Activated gamma-delta T cell treated with anti-CD3 and anti-CD28 coated beads, Interleukin-2, amount 50 U/mL, for 16 hours (primary cell): ENCODE results near the gene FIZ1.
"Not testable (repeated sequence)": the region's sequence is repeated elsewhere in the genome, so short reads cannot be mapped to it uniquely, and the experiment has no call there.

Experiments used
- DNase-seq: peaks from one replicate; pipeline ENCODE4 v3.0.0-alpha.2; 2020; ENCODE audit warnings: low read depth

Gene FIZ1

DNA sequence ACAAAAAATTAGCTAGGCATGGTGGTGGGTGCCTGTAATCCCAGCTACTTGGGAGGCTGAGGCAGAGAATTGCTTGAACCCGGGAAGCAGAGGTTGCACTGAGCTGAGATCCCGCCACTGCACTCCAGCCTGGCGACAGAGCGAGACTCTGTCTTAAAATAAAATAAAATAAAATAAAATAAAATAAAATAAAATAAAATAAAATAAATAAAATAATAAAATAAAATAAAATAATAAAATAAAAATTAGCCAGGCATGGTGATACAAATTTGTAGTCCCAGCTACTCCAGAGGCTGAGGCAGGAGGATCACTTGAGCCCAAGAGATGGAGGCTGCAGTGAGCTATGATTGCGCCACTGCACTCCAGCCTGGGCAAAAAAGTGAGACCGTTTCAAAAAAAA is 25.4 kb downstream of the FIZ1 start:
- not testable (repeated sequence) for DNase-seq

DNA sequence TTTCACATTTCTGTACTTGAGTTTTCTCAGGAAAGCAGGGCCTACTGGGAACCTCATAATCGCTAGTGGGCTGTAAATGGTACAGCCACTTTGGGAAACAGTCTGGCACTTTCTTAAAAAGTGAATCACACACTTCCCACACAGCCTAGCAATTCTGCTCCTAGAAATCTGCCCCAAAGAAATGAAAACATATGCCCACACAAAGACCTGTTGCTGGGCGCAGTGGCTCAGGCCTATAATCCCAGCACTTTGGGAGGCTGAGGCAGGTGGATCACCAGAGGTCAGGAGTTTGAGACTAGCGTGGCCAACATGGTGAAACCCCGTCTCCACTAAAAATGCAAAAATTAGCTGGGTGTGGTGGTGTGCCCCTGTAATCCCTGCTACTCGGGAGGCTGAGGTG is 29.8 kb downstream of the FIZ1 start:
- DNase-seq = not testable (repeated sequence)

DNA sequence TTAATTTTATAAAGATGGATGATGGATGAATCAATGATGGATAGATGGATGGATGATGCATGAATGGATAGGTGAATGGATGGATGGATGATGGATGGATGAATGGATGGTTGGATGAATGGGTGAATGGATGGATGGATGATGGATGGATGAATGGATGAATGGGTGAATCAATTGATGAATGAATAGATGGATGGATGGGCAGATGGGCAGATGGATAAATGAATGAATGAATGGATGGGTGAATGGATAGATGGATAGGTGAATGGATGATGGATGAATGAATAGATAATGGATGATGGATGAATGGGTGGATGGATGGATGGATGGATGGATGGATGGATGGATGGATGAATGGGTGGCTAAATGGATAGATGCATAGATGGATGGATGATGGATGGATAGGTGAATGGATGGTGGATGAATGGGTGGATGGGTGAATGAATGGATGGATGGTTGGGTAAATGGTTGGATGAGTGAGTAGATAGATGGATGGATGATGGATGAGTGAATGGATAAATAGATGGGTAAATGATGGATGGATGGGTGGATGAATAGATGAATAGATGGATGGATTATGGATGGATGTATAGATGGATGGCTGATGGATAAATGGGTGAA is 31.5 kb downstream of the FIZ1 start:
- no peak for DNase-seq

DNA sequence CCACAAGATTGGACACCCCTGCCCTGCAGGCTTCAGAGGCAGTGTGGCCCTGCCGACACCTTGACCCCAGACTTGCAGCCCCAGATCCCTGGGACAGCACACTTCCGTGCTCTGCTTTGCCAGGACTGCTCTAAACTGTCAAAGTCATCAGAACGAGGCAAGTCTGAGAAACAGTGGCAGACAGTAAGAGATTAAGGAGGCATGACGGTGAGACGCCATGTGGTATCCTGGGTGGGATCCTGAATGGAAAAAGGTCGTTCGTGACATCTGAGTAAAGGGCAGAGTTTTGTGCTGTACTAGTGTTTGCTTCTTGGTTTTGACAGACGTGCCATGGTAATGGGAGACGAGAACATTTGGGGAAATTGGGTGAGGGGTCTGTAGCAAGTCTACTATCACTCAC is 32.5 kb downstream of the FIZ1 start:
- DNase-seq = no peak

DNA sequence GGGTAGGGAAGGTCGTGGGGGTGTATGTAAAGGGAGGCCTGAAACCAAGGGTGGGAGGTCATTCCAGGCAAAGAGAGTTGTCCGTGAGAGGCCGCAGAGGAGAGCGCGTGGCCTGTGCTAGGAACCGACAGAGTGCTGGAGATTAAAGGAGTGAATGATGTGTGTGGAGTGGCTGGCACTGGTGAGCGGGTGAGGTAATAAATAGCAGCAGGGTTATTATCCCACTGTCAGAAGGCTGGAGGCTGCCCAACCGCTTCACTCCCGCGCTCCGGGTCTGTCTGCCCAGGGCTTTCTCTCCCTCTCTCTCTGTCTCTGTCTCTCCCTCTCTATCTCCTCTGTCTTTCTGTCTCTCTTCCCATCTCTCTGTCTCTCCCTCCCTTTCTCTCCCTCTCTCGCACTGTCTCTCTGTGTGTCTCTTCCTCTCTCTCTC is 36.0 kb downstream of the FIZ1 start:
- no peak for DNase-seq

DNA sequence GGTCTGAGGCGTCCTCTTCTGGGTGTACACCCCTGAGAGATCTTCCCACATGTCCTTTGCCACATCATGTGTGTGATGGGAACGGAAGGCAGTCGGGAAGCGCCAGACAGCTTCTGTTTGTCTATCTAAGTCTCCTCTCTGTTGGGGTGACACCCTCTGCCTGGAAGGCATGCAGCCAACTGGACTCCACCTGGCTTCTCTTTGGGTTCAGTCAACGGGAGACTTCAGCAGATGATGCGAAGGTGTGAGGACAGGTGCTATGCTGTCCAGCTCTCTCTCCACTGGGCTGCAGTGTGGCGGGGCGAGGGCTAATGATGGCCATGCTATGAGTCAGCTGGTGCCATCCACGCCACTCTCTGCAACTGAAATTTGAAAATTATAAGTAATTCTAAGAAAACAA is 39.6 kb downstream of the FIZ1 start:
- no peak for DNase-seq

DNA sequence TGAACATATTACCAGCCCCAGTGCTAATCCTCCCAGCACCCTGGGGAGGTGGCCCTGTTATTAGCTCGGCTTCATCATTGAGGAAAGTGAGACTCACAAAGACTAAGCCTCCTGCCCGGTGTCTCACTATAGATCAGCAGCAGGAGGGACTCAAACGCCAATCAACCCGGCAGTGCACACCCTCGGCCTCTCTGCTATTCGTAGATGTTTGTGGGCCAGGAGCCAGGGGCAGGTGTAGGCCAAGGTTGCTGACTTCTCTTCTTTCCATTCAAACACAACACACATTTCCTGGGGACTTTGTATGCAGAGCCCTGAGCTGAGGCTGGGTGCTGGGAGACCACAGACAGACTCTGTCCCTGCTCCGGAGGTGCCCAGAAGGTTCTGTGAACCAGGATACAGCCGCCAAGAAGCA is 44.6 kb downstream of the FIZ1 start:
- DNase-seq = no peak

DNA sequence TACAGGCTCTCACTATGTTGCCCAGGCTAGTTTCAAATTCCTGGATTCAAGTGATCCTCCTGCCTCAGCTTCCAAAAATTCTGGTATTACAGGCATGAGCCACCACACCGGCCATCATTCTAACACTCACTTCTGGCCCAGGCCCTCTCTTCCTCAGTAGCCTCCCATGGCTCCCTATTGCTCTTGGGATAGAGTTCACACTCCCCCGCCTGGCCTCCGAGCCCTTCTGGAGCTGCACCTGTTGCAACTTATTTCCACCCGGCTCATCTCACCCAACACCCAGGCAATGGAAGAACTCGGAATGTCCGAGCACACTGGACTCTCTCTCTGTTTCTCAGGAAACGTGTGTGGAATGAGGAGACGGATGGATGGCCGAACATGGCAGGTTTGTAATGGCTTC is 45.0 kb downstream of the FIZ1 start:
- DNase-seq = no peak

DNA sequence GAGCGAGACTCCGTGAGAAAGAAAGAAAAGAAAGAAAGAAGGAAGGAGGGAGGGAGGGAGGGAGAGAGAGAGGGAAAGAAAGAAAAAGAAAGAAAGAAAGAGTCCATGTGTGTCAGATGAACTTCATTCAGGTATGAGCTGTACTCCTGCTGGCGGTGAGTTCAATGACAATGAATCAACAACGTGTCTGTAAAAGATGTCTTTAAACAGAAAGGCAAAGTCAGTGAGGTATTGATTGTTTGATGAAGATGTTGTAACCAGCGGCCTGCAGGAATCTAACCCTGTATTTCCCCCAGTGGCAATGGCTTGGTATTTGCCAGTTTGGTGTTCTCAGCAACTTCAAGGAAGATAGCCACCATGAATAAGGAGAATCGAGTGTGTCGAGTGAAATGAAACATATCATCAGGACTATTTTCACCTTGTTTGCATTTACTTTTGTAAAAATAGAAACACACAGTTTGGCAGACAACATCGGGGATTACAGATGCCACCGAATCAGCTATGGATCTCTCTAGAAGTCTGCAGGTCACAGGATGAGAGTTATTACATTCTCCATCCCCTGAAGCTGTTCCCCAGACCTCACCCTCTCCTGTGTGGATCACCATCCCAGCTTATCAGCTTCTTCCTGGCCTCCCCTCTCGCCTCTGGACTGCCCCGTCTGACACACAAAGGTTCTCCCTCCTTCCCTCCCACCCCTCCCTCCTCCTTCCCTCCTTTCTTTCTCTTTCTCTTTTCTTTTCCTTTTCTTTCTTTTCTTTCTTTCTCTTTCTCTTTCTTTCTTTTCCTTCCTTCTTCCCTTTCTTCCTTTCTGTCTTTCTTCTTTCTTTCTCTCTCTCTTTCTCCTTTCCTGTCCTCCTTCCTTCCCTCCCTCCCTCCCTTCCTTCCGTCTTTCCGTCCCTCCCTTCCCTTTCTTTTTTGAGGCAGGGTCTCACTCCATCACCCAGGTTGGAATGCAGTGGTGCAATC is 45.8 kb downstream of the FIZ1 start:
- no peak for DNase-seq

DNA sequence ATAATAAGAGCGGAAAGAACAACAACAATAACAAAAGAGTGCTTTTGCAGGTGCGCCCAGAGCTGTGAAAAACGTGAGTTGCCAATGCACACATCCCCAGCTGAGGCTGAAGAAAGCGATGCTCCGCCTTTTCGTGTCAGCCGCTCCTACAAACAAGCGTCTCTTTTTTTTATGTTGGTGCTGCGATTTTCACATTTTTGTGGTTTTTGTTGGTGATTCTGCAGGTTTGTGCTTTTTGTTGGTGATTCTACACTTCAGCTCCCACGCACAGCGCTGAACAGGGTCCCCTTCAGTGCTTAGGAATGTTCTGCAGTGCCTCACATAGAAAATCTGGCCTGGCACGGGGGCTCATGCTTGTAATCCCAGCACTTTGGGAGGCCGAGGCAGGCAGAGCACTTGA is 46.7 kb downstream of the FIZ1 start:
- no peak for DNase-seq

DNA sequence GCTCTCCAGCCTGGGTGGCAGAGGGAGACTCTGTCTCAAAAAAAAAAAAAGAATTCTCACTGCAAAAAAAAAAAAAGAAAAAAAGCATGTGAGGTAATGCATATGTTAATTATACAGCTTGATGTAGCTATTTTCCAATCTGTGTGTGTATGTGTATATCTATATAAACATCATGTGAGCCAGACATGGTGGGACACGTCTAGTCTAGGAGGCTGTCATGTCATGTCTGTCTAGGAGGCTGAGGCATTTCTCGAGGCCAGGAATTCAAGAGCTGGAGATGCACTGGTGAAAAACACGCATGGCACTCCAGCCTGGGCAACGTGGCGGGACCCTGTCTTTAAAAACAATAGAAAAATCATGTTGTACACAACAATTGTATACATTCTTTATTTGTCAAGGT is 47.1 kb downstream of the FIZ1 start:
- DNase-seq = no peak

DNA sequence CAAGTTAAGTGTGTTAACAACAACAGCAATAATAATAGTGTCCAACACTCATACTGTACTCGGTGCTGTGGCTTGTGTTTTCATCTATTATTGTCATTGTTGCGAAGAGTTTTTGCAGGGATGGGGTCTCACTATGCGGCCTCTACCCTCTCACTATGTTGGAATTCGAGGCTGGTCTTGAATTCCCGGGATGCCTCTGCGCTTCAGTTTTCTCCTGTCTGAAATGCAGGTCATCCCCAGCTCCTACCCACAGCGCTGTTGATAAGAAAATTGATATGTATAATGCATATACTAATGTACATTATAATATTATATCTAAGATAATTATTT is 49.0 kb downstream of the FIZ1 start:
- DNase-seq = no peak

DNA sequence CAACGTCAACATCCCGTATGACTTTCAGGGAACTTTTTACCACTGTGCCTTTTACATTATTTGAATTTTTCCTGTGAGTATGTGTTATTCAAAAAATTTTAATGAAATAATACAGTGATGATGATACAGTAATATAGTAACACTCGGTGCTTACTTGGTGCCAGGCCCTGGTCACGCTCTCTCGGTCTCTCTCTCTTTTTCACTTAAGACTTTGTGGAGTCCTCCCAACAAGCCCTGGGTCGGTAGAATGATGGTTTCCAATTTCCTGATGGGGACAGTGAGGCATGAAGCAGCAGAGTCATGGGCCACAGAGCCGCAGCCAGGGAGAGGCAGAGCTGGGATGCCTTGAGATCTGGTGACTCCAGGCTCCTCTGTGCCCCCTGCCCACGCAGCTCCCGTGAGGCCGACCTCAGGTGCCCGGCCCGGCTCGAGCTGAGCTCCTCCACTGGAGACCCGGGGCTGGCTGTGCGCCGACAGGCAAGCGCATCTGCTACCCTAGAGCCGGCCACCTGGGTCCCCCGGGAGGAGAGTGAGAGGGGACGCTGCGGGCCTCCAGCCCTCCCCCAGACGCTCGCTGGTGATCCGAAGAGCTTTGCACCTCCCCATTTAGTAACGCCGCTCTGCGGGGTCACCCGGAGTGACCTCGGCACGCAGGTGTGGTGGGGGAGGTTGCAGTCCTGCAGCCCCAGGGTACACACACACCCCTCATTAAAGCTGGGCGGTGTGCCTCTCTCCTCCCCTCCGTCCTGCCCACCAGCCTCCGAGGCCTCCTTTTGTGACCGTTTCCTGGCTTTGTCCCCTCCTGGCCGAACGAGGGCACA is 49.6 kb downstream of the FIZ1 start:
- DNase-seq = no peak

DNA sequence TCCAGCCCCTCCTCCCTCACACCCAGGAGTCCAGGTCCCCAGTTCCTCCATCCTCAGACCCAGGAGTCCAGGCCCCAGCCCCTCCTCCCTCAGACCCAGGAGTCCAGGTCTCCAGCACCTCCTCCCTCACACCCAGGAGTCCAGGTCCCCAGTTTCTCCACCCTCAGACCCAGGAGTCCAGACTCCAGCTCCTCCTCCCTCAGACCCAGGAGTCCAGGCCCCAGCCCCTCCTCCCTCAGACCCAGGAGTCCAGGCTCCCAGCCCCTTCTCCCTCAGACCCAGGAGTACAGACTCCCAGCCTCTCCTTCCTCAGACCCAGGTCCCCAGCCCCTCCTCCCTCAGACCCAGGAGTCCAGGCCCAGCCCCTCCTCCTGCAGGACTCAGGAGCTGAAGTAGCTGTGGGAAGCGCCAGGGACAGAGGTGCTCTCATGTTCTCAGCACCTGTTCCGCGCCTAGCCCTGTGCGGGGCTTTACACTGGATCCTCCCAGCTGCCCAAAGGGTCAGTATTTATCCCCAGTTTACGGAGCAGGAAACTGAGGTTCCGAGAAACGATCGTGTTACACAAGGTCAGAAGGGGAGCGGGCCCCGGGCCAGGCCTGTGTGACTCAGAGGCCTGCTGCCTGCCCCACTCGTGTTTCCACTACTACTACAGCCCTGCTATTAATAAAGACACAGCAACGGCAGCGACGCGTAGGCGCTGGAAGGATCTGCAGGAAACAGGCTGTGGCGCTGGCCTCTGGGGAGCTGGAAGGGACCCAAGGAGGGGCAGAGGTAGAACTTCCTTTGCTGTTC is 52.3 kb downstream of the FIZ1 start:
- DNase-seq = no peak

DNA sequence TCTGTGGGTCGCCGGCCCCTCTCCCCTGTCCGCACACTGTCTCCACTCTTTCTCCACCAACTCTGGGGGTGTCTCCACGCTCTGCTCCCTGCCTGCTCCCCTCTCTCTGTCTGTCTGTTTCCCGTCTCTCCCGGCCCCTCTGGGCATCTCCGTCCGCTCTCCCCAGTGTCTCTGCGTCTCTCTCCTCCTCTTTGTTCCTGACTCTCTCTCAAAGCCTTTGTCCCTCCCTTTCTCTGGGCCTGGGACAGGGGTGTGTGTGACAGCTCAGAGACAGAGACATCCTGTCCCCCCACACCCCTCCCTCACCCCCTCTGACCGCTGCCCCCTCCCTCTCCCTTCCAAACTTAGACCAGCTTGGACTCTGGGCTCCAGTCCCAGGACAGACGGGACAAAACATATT is 53.3 kb downstream of the FIZ1 start:
- DNase-seq = no peak

DNA sequence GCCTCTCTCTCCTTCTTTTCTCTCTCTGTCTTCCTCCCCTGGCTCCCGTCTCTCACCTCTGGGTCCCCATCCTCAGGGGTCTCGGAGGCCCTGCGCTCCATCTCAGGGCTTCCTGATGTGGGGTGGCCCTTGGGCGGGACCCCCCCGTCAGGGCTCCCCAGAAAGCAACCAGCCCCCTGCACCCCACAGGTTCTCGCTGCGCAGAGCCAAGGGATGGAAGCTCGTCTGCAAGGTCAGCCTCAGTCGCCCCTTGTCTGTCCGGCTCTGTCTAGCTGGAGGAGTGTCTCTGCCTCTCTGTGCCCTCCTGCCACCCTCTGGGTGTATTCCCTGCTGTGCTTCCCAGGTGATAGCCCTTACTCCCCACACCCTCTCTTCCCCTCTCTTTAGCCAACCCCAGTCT is 53.9 kb downstream of the FIZ1 start, which contains the start of gene SBK3:
TSS of gene SBK3 (minus strand) at position 101 of the 400 bp plus-strand sequence. CDS start at position 101, 0 bp downstream.
- DNase-seq = no peak

DNA sequence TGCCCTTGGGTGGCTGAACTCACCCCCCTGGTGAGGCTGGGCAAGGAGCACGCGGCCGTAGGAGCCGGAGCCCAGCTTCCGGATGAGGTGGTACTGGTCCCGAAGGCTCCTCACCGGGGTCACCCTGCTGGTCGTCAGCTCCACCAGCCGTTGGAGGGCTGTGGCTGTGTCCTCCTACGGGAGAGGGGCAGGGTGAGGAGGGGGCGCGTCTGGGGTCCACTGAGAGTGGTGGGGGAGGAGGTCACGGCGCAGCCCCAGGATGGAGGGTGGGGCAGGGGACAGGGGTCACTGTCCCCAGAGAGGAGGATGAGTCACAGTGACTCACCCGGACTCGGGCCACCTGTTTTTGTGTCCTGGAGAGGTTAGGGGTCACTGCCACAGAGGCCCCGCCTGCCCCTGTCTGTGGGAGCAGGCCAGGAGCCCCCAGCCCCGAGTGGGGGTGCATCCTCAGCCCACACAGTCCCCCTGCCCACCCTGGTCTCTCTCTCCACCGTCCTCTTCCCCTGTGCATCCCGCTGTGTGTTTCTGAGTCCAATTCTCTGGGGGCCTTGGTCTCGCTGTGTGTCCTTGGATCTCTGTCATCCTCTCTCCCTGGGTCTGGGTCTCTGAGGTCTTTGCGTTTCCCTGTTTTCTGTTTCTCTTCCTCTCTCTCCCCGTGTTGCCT is 54.4 kb downstream of the FIZ1 start:
- DNase-seq = no peak

DNA sequence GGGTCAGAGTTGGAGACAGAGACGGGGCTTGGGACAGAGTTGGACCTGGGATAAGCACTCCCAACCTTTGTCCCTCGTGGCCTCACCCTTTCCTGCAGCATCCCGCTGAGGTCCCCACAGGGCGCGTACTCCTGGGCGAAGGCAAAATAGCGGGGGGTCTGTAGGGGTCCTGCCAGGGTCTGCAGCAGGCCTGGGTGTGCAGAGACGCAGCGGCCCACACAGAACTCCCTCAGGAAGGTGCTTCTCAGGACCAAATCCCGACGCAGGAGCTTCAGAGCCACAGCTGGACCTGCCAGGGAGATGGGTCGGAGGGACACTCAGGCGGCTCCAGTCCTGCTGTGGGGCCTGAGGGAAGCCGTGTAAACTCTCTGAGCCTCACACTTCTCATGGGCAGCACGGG is 55.3 kb downstream of the FIZ1 start:
- no peak for DNase-seq

DNA sequence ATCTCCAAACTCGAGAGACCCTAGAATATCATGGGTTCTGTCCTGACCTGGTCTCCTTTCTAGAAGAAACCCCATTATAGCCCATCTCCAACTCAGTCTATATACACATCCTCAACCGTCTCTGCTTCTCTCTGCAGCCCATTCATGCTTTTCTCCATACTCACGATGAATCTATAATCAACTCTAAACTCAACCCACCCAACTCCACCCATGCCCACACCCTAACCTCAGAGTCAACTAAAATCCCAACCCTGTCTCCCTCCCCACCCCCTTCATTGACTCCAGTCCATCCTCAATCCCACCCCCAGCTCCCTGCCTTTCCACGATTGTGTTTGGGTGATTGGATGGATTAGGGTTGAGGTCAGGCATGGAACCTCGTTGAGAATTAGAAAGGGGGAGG is 55.8 kb downstream of the FIZ1 start:
- DNase-seq = no peak

DNA sequence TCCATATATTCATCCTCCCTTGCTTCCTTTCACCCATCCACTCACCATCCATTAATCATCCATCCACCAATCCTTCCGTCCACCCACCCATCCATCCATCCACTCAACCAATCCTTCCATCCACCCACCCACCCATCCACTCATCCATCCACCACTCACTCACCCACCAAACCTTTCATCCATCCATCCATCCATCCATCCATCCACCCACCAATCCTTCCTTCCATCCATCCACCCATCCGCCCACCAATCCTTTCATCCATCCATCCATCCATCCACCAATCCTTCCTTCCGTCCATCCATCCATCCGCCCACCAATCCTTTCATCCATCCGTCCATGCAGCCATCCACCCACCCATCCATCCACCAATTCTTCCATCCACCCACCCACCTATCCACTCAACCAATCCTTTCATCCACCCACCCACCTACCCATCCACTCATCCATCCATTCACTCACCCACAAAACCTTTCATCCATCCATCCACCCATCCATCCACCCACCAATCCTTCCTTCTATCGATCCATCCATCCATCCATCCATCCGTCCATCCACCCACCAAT is 56.9 kb downstream of the FIZ1 start:
- no peak for DNase-seq
